WTC11 (cell line): ENCODE data around the gene LHFPL2. TPM values are rescaled to one million over a fixed set of nuclear protein-coding genes. Genes with fewer than 3 reads are reported as not detected.
A peak's percentile ranks its signal among the peaks of the same experiment; 100 is the strongest.

ENCODE experiments used
- ATAC-seq: fragments of 200-7000 bp; cut with Tn5 transposase; 2 replicates; pipeline ENCODE4 v1.10.0; 2021; ENCODE audit warnings: mild to moderate bottlenecking, moderate library complexity
- CTCF ChIA-PET: fragments of 300-600 bp; sonication (Branson Sonifier 250); formaldehyde crosslinking; loops from one replicate; lab custom pipeline; 2021; ENCODE audit warnings: antibody characterized with exemption; lab: Charles Lee
- POLR2A ChIA-PET: fragments of 350-600 bp; sonication (Branson Sonifier 250); formaldehyde crosslinking; loops from one replicate; lab custom pipeline; 2021; ENCODE audit warnings: antibody characterized with exemption; lab: Charles Lee
- DNase-seq: peaks from one replicate; pipeline ENCODE4 v3.0.0; 2021; ENCODE audit warnings: low spot score
- H3K27ac Mint-ChIP-seq: 2 replicates; pipeline ENCODE4 v1.8.0; 2021; ENCODE audit warnings: mixed read lengths
- H3K27me3 Mint-ChIP-seq: 2 replicates; pipeline ENCODE4 v1.8.0; 2021; ENCODE audit warnings: low read depth, mild to moderate bottlenecking, moderate library complexity, mixed read lengths
- H3K36me3 Mint-ChIP-seq: 2 replicates; pipeline ENCODE4 v1.8.0; 2021; ENCODE audit warnings: mixed read lengths
- H3K4me1 Mint-ChIP-seq: 2 replicates; pipeline ENCODE4 v1.8.0; 2022; ENCODE audit warnings: mixed read lengths
- H3K4me3 Mint-ChIP-seq: 2 replicates; pipeline ENCODE4 v1.8.0; 2021; ENCODE audit warnings: mild to moderate bottlenecking, moderate library complexity, mixed read lengths
- H3K9me3 Mint-ChIP-seq: 2 replicates; pipeline ENCODE4 v1.8.0; 2021; ENCODE audit warnings: mixed read lengths
- MXD4 ChIP-seq: fragments of 250-450 bp; sonication (Bioruptor Pico); IDR thresholded peaks from 2 replicates; pipeline ENCODE4 v1.8.0; 2021; ENCODE audit warnings: mild to moderate bottlenecking, moderate library complexity, borderline replicate concordance
- NFATC4 ChIP-seq: fragments of 250-450 bp; sonication (Bioruptor Pico); IDR thresholded peaks from 2 replicates; pipeline ENCODE4 v1.9.0; 2021; ENCODE audit warnings: mild to moderate bottlenecking
- RORB ChIP-seq: fragments of 250-450 bp; sonication (Bioruptor Pico); IDR thresholded peaks from 2 replicates; pipeline ENCODE4 v1.9.0; 2021; ENCODE audit warnings: mild to moderate bottlenecking
- SP1 ChIP-seq: sonication (generic); formaldehyde crosslinking; conservative IDR thresholded peaks from 2 replicates; pipeline ENCODE4 v1.8.1; 2022; ENCODE audit warnings: missing genetic modification reagents
- ZBTB21 ChIP-seq: sonication (generic); formaldehyde crosslinking; IDR thresholded peaks from 2 replicates; pipeline ENCODE4 v1.8.1; 2023; ENCODE audit warnings: mild to moderate bottlenecking, missing genetic modification reagents, borderline replicate concordance
- total RNA-seq: library from RNA; stranded (reverse); gene quantifications from 3 replicates; pipeline ENCODE4 v1.2.3, GENCODE V29; 2021
- TF ChIP-seq, protein P1 (sequence below): sonication (generic); formaldehyde crosslinking; IDR thresholded peaks from 2 replicates; pipeline ENCODE4 v1.8.1; 2023; ENCODE audit warnings: mild to moderate bottlenecking, missing genetic modification reagents, moderate library complexity
- TF ChIP-seq, protein P2 (sequence below): fragments of 250-450 bp; sonication (Bioruptor Pico); IDR thresholded peaks from 2 replicates; pipeline ENCODE4 v1.9.0; 2021; ENCODE audit warnings: mild to moderate bottlenecking
- TF ChIP-seq, protein P3 (sequence below): fragments of 250-450 bp; sonication (Bioruptor Pico); IDR thresholded peaks from 2 replicates; pipeline ENCODE4 v1.9.0; 2021; ENCODE audit warnings: moderate library complexity, mild to moderate bottlenecking, inconsistent platforms, borderline replicate concordance
- TF ChIP-seq, protein P4 (sequence below): sonication (generic); formaldehyde crosslinking; IDR thresholded peaks from 2 replicates; pipeline ENCODE4 v1.8.0; 2022; ENCODE audit warnings: mild to moderate bottlenecking, missing genetic modification reagents
- TF ChIP-seq, protein P5 (sequence below): sonication (generic); formaldehyde crosslinking; conservative IDR thresholded peaks from 2 replicates; pipeline ENCODE4 v1.8.1; 2023; ENCODE audit warnings: mild to moderate bottlenecking, low read depth, missing genetic modification reagents, moderate library complexity
- TF ChIP-seq, protein P6 (sequence below): sonication (generic); formaldehyde crosslinking; IDR thresholded peaks from 2 replicates; pipeline ENCODE4 v1.8.0; 2022; ENCODE audit warnings: mild to moderate bottlenecking, missing genetic modification reagents
- TF ChIP-seq, protein P7 (sequence below): fragments of 250-450 bp; sonication (Bioruptor Pico); IDR thresholded peaks from 2 replicates; pipeline ENCODE4 v2.1.2; 2022; ENCODE audit warnings: mild to moderate bottlenecking, moderate library complexity
- TF ChIP-seq, protein P8 (sequence below): fragments of 200-600 bp; IDR thresholded peaks from 2 replicates; pipeline ENCODE4 v1.8.0; 2022; ENCODE audit warnings: antibody characterized with exemption
- TF ChIP-seq, protein P9 (sequence below): sonication (generic); formaldehyde crosslinking; IDR thresholded peaks from 2 replicates; pipeline ENCODE4 v1.8.0; 2022; ENCODE audit warnings: mild to moderate bottlenecking, missing genetic modification reagents
- TF ChIP-seq, protein P10 (sequence below): fragments of 250-450 bp; sonication (Bioruptor Pico); conservative IDR thresholded peaks from 2 replicates; pipeline ENCODE4 v1.9.0; 2021; ENCODE audit warnings: mild to moderate bottlenecking

Gene LHFPL2
- total RNA-seq, 1 experiment from 2014 or later: 40.6 TPM

DNA sequence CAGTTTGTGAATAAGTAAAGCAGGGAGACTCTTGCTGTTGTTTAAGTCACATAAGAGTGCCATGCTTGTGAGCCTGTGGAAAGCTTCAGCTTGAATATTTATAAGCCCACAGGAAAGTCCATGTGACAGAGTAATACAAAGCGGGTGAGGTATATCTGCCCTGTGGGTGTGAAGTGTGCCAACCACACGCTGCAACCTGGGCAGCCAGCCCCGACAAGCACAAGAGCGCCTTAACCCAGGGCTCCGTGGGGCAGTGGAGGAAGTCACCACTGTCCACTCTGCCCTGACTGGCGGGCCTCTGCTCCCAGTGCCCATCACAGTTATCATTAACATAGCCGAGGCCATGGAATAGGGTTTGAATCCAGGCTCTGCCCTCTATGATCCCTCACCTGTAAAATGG lies 155.9 kb downstream of the LHFPL2 start:
- CTCF ChIA-PET: interaction anchor here (1.5 kb wide), 1 partner anchor 192 kb away, joined by 3 read pairs; no protein-coding TSS in a partner anchor
- no peaks in the 10 kb centered on the region for H3K9me3 Mint-ChIP-seq
- TF ChIP-seq, protein P1, sequence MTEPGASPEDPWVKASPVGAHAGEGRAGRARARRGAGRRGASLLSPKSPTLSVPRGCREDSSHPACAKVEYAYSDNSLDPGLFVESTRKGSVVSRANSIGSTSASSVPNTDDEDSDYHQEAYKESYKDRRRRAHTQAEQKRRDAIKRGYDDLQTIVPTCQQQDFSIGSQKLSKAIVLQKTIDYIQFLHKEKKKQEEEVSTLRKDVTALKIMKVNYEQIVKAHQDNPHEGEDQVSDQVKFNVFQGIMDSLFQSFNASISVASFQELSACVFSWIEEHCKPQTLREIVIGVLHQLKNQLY: no peak
- TF ChIP-seq, all 79 proteins: peak for 0
- DNase-seq (no peak), ATAC-seq (no peak)
- Mint-ChIP-seq H3K4me3 (no peak overlapping the region), H3K36me3 (peaks cover 31% of the 10 kb centered on the region), H3K27me3 (no peaks in the 10 kb centered on the region), H3K4me1 (peaks cover 44% of the 10 kb centered on the region), H3K27ac (no peak overlapping the region)
- POLR2A ChIA-PET: no interaction called here

DNA sequence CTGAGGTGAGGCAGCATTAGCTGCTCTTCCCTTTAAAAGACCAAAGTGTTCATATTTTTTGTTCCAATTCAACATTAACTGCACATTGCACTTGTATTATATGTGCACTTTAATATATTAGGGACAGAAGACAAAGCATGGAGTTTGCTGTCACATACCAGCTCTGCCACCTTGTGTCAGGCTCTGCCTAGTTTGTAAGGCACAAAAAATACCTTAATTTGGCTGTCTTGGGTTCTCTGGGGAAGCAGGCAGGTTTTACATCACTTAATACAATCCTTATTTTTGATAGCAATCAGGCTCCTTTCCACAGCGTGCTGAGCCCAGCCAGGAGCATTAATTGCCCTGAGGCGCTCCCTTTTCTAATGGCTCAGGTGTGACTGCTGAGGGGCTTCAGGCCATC lies 156.3 kb downstream of the LHFPL2 start:
- H3K27me3 Mint-ChIP-seq: no peaks in the 10 kb centered on the region
- CTCF ChIA-PET: interaction anchor here (1.1 to 1.5 kb wide), 2 partner anchors 172 to 192 kb away, joined by 3 read pairs; no protein-coding TSS in a partner anchor
- ATAC-seq: no peak
- peaks cover 39% of the 10 kb centered on the region for H3K4me1 Mint-ChIP-seq
- peak overlapping the region; percentile 62; the same call in 1 of the 2 replicates for H3K27ac Mint-ChIP-seq
- peaks cover 34% of the 10 kb centered on the region for H3K36me3 Mint-ChIP-seq
- TF ChIP-seq, protein P2, sequence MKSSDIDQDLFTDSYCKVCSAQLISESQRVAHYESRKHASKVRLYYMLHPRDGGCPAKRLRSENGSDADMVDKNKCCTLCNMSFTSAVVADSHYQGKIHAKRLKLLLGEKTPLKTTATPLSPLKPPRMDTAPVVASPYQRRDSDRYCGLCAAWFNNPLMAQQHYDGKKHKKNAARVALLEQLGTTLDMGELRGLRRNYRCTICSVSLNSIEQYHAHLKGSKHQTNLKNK (CRISPR knock-in tag): no peak
- TF ChIP-seq, protein P3, sequence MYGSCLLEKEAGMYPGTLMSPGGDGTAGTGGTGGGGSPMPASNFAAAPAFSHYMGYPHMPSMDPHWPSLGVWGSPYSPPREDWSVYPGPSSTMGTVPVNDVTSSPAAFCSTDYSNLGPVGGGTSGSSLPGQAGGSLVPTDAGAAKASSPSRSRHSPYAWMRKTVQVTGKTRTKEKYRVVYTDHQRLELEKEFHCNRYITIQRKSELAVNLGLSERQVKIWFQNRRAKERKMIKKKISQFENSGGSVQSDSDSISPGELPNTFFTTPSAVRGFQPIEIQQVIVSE: no peak
- TF ChIP-seq, protein P4, sequence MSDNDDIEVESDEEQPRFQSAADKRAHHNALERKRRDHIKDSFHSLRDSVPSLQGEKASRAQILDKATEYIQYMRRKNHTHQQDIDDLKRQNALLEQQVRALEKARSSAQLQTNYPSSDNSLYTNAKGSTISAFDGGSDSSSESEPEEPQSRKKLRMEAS (CRISPR knock-in tag): no peak
- TF ChIP-seq SP1 (CRISPR knock-in tag): no peak
- no peak for TF ChIP-seq NFATC4 (CRISPR knock-in tag)
- TF ChIP-seq, protein P5, sequence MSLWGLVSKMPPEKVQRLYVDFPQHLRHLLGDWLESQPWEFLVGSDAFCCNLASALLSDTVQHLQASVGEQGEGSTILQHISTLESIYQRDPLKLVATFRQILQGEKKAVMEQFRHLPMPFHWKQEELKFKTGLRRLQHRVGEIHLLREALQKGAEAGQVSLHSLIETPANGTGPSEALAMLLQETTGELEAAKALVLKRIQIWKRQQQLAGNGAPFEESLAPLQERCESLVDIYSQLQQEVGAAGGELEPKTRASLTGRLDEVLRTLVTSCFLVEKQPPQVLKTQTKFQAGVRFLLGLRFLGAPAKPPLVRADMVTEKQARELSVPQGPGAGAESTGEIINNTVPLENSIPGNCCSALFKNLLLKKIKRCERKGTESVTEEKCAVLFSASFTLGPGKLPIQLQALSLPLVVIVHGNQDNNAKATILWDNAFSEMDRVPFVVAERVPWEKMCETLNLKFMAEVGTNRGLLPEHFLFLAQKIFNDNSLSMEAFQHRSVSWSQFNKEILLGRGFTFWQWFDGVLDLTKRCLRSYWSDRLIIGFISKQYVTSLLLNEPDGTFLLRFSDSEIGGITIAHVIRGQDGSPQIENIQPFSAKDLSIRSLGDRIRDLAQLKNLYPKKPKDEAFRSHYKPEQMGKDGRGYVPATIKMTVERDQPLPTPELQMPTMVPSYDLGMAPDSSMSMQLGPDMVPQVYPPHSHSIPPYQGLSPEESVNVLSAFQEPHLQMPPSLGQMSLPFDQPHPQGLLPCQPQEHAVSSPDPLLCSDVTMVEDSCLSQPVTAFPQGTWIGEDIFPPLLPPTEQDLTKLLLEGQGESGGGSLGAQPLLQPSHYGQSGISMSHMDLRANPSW: no peak
- TF ChIP-seq ZBTB21 (CRISPR knock-in tag): no peak
- TF ChIP-seq, protein P6, sequence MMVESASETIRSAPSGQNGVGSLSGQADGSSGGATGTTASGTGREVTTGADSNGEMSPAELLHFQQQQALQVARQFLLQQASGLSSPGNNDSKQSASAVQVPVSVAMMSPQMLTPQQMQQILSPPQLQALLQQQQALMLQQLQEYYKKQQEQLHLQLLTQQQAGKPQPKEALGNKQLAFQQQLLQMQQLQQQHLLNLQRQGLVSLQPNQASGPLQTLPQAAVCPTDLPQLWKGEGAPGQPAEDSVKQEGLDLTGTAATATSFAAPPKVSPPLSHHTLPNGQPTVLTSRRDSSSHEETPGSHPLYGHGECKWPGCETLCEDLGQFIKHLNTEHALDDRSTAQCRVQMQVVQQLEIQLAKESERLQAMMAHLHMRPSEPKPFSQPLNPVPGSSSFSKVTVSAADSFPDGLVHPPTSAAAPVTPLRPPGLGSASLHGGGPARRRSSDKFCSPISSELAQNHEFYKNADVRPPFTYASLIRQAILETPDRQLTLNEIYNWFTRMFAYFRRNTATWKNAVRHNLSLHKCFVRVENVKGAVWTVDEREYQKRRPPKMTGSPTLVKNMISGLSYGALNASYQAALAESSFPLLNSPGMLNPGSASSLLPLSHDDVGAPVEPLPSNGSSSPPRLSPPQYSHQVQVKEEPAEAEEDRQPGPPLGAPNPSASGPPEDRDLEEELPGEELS (CRISPR knock-in tag): no peak
- no peak for TF ChIP-seq RORB (CRISPR knock-in tag)
- TF ChIP-seq, protein P7, sequence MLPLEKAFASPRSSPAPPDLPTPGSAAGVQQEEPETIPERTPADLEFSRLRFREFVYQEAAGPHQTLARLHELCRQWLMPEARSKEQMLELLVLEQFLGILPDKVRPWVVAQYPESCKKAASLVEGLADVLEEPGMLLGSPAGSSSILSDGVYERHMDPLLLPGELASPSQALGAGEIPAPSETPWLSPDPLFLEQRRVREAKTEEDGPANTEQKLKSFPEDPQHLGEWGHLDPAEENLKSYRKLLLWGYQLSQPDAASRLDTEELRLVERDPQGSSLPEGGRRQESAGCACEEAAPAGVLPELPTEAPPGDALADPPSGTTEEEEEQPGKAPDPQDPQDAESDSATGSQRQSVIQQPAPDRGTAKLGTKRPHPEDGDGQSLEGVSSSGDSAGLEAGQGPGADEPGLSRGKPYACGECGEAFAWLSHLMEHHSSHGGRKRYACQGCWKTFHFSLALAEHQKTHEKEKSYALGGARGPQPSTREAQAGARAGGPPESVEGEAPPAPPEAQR (CRISPR knock-in tag): no peak
- no peak for TF ChIP-seq MXD4 (CRISPR knock-in tag)
- TF ChIP-seq, protein P8, sequence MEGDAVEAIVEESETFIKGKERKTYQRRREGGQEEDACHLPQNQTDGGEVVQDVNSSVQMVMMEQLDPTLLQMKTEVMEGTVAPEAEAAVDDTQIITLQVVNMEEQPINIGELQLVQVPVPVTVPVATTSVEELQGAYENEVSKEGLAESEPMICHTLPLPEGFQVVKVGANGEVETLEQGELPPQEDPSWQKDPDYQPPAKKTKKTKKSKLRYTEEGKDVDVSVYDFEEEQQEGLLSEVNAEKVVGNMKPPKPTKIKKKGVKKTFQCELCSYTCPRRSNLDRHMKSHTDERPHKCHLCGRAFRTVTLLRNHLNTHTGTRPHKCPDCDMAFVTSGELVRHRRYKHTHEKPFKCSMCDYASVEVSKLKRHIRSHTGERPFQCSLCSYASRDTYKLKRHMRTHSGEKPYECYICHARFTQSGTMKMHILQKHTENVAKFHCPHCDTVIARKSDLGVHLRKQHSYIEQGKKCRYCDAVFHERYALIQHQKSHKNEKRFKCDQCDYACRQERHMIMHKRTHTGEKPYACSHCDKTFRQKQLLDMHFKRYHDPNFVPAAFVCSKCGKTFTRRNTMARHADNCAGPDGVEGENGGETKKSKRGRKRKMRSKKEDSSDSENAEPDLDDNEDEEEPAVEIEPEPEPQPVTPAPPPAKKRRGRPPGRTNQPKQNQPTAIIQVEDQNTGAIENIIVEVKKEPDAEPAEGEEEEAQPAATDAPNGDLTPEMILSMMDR: no peak
- TF ChIP-seq, protein P9, sequence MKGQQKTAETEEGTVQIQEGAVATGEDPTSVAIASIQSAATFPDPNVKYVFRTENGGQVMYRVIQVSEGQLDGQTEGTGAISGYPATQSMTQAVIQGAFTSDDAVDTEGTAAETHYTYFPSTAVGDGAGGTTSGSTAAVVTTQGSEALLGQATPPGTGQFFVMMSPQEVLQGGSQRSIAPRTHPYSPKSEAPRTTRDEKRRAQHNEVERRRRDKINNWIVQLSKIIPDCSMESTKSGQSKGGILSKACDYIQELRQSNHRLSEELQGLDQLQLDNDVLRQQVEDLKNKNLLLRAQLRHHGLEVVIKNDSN (CRISPR knock-in tag): no peak
- TF ChIP-seq, protein P10, sequence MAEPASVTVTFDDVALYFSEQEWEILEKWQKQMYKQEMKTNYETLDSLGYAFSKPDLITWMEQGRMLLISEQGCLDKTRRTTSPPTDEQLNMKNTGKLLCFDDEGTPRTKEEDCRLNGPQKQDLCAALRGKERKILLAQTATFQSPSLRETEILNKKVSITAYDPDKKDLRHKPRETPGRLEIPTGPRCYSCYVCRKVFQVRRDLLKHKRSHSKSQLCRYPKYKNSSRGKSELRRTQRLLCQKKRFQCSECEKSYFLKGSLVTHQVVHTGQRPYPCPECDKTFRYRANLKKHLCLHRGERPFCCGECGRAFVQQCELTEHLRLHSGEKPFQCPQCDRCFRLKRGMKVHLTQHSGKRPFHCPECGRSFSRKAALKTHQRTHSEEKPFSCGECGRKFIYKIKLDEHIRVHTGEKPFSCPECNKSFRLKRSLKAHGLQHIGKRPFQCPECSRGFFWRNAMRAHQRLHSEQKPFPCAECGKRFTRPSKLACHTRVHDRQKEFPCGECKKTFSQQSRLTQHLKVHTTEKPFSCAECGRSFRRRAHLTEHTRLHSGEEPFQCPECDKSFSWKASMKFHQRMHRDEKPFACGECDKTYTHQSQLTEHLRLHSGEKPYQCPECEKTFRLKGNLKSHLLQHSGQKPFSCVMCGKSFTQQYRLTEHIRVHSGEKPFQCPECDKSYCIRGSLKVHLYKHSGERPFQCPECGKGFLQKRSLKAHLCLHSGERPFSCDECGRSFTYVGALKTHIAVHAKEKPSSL: no peak
- TF ChIP-seq, all 79 proteins: peak for 0
- DNase-seq: no peak
- POLR2A ChIA-PET: no interaction called here
- no peaks in the 10 kb centered on the region for H3K9me3 Mint-ChIP-seq
- H3K4me3 Mint-ChIP-seq: no peak overlapping the region
